Muscle layer of colon (tissue), 2 donors: ENCODE data around the gene PPDPF.
"Not testable (repeated sequence)": the region's sequence is repeated elsewhere in the genome, so short reads cannot be mapped to it uniquely, and the experiment has no call there.

Source experiments
- H3K27ac ChIP-seq: one replicate; pipeline ENCODE4 v1.7.0; 2013; ENCODE audit warnings: low read depth, mild to moderate bottlenecking, low read length, moderate library complexity
- H3K27me3 ChIP-seq, 2 donors: one replicate each; pipeline ENCODE4 v1.7.0; 2013; ENCODE audit warnings: low read length in 2 of 2, mild to moderate bottlenecking in 2 of 2; ENCODE audit not compliant: insufficient read depth in 2 of 2, control insufficient read depth in 1 of 2
- H3K36me3 ChIP-seq: one replicate; pipeline ENCODE4 v1.7.0; 2013; ENCODE audit warnings: mild to moderate bottlenecking, low read length; ENCODE audit not compliant: insufficient read depth
- H3K4me1 ChIP-seq: one replicate; pipeline ENCODE4 v1.7.0; 2013; ENCODE audit warnings: mild to moderate bottlenecking, low read length; ENCODE audit not compliant: insufficient read depth
- H3K4me3 ChIP-seq, 2 donors: one replicate each; pipeline ENCODE4 v1.7.0; 2013; ENCODE audit warnings: low read length in 2 of 2, low read depth in 1 of 2, mild to moderate bottlenecking in 1 of 2, moderate library complexity in 1 of 2
- H3K9ac ChIP-seq: one replicate; pipeline ENCODE4 v1.7.0; 2013; ENCODE audit warnings: low read length
- H3K9me3 ChIP-seq: one replicate; pipeline ENCODE4 v1.7.0; 2013; ENCODE audit warnings: mild to moderate bottlenecking, low read length
- donor health status: abdominal sarcoma.
- donor health status: Adenocarcinoma of cecum.

PPDPF gene

DNA sequence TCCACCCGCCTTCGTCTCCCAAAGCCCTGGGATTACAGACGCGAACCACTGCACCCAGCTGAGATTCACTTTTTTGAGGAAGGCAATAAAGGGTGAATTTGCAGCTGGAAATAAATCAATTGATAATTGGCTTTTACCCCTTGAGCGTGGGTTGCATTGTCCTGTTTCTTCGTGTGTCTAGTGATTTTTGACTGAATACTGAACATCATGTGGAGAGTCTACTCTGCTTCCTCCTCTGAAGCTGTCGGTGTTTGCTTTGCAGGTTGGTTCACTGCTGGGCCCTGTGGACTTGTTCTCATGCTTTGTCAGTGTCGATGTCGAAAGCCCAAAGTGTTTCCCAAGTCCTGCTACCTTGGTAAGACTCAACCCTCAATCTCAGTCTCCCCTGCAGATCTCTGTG is 15.9 kb upstream of the PPDPF start:
- H3K27ac ChIP-seq: no peak overlapping the region
- peaks cover 0 to 22% of the 10 kb centered on the region in 2 donors for H3K27me3 ChIP-seq
- no peaks in the 10 kb centered on the region for H3K4me1 ChIP-seq

GRCh38 chr20:63505281-63505680 is 15.3 kb upstream of the PPDPF start:
- Histone ChIP-seq H3K4me1 (no peaks in the 10 kb centered on the region), H3K27me3 (peaks cover 0 to 16% of the 10 kb centered on the region in 2 donors), H3K36me3 (no peaks in the 10 kb centered on the region), H3K9ac (no peak overlapping the region), H3K27ac (no peak overlapping the region), H3K4me3 (no peak overlapping the region), H3K9me3 (no peaks in the 10 kb centered on the region)

More for the DNA sequence above, 15.9 kb upstream of the PPDPF start:
- Histone ChIP-seq H3K9me3 (no peaks in the 10 kb centered on the region), H3K36me3 (no peaks in the 10 kb centered on the region), H3K4me3 (no peak overlapping the region), H3K9ac (no peak overlapping the region)

GRCh38 chr20:63505723-63506122 is 14.8 kb upstream of the PPDPF start:
- Histone ChIP-seq H3K9ac (no peak overlapping the region), H3K36me3 (no peaks in the 10 kb centered on the region), H3K4me1 (no peaks in the 10 kb centered on the region), H3K9me3 (no peaks in the 10 kb centered on the region), H3K4me3 (no peak overlapping the region), H3K27me3 (peaks cover 0 to 14% of the 10 kb centered on the region in 2 donors), H3K27ac (no peak overlapping the region)

DNA sequence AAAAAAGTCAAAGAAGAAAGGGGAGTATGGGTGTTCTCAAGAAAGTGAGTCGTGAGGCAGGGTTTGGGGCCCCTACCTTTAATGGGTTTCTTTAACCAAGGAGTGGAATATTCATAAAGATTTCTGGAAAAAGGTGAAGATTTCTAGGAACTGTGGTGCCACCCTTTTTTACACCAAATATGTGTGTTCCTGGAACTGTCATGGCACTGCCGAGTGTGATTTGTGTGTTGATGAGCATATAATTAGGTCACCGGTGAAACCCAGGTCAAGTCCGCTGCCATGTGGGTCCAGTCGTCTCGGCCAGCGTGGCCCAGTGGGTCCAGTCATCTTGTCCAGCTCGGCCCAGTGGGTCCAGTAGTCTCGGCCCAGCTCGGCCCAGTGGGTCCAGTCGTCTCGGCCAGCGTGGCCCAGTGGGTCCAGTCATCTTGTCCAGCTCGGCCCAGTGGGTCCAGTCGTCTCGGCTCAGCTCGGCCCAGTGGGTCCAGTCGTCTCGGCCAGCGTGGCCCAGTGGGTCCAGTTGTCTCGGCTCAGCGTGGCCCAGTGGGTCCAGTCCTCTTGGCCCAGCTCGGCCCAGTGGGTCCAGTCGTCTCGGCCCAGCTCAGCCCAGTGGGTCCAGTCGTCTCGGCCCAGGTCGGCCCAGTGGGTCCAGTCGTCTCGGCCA is 13.4 kb upstream of the PPDPF start:
- no peaks in the 10 kb centered on the region for H3K9me3 ChIP-seq
- H3K27ac ChIP-seq: no peak overlapping the region
- peaks cover 0 to 10% of the 10 kb centered on the region in 2 donors for H3K27me3 ChIP-seq
- H3K9ac ChIP-seq: no peak overlapping the region
- no peak overlapping the region for H3K4me3 ChIP-seq
- H3K4me1 ChIP-seq: no peaks in the 10 kb centered on the region
- no peaks in the 10 kb centered on the region for H3K36me3 ChIP-seq

DNA sequence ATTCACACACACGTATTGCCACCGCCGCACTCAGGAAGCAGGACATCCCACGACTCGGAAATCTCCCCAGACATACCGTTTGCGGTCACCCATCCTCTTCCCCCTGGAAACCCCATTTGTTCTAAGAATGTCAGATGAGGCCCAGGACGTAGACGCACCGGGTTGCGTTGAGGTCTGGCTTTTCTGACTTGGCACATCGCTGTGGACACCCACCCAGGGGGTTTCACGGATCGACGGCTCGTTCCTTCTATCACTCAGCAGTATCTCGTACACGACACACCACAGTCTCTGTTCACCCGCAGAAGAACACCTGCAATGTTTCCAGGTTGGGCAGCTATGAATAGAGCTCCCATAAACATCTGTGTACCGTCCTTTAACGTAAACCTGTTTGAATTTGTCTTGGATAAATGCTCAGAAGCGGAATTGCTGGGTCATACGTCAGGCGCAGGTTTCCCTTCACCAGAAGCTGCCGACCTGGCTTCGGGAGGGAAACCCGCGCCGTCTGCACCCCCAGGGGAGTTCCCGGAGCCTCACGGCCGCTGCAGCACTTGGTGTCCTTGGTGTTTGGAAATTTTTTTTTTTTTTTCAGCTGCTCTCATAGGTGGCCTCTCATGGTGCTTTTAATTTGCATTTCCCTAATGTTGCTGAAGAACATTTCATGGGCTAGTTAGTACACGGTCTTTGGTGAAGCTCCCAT is 12.3 kb upstream of the PPDPF start:
- no peak overlapping the region for H3K9ac ChIP-seq
- peaks cover 0 to 8% of the 10 kb centered on the region in 2 donors for H3K27me3 ChIP-seq
- no peaks in the 10 kb centered on the region for H3K36me3 ChIP-seq
- no peaks in the 10 kb centered on the region for H3K9me3 ChIP-seq
- no peak overlapping the region for H3K4me3 ChIP-seq
- no peaks in the 10 kb centered on the region for H3K4me1 ChIP-seq
- no peak overlapping the region for H3K27ac ChIP-seq

DNA sequence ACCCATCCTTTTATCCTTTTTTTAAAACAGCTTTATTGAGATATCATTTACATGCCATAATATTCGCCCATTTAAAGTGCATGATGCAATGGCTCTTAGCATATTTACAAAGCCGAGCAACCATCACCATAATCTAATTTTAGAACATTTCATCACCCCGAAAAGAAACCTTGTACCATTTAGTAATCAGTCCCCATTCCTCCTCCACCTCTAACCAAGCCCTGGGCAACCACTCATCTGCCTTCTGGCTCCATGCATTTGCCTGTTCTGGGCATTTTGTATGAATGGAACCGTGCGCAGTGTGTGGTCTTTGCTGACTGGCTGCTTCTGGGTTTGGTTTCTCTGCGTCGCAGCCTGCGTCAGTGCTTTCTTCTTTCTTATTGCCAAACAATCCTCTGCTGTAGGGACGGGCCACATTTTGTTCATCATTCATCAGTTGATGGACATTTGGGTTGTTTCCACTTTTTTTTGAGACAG is 11.4 kb upstream of the PPDPF start:
- Histone ChIP-seq H3K9me3 (no peaks in the 10 kb centered on the region), H3K27me3 (peaks cover 0 to 8% of the 10 kb centered on the region in 2 donors), H3K36me3 (no peaks in the 10 kb centered on the region), H3K4me3 (no peak overlapping the region), H3K27ac (no peak overlapping the region), H3K4me1 (no peaks in the 10 kb centered on the region), H3K9ac (no peak overlapping the region)

GRCh38 chr20:63513207-63513606 is 7.4 kb upstream of the PPDPF start:
- Histone ChIP-seq H3K27me3 (peaks cover 0 to 8% of the 10 kb centered on the region in 2 donors), H3K36me3 (no peaks in the 10 kb centered on the region), H3K27ac (no peak overlapping the region), H3K9me3 (no peaks in the 10 kb centered on the region), H3K9ac (no peak overlapping the region), H3K4me1 (no peaks in the 10 kb centered on the region), H3K4me3 (no peak overlapping the region)

DNA sequence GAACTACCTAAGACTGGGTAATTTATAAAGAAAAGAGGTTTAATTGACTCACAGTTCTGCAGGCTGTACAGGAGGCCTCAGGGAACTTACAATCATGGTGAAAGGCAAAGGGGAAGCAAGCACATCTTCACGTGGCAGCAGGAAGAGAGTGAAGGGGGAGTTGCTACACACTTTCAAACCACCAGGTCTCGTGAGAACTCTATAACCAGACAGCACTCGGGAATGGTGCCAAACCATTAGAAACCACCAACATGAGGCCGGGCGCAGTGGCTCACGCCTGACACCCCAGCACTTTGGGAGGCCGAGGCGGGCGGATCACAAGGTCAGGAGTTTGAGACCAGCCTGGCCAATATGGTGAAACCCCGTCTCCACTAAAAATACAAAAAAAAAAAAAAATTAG is 6.0 kb upstream of the PPDPF start:
- not testable (repeated sequence) for H3K4me3 ChIP-seq, H3K27ac ChIP-seq, H3K36me3 ChIP-seq, H3K4me1 ChIP-seq, H3K9ac ChIP-seq, H3K9me3 ChIP-seq
- peaks cover 0 to 11% of the 10 kb centered on the region in 2 donors for H3K27me3 ChIP-seq

DNA sequence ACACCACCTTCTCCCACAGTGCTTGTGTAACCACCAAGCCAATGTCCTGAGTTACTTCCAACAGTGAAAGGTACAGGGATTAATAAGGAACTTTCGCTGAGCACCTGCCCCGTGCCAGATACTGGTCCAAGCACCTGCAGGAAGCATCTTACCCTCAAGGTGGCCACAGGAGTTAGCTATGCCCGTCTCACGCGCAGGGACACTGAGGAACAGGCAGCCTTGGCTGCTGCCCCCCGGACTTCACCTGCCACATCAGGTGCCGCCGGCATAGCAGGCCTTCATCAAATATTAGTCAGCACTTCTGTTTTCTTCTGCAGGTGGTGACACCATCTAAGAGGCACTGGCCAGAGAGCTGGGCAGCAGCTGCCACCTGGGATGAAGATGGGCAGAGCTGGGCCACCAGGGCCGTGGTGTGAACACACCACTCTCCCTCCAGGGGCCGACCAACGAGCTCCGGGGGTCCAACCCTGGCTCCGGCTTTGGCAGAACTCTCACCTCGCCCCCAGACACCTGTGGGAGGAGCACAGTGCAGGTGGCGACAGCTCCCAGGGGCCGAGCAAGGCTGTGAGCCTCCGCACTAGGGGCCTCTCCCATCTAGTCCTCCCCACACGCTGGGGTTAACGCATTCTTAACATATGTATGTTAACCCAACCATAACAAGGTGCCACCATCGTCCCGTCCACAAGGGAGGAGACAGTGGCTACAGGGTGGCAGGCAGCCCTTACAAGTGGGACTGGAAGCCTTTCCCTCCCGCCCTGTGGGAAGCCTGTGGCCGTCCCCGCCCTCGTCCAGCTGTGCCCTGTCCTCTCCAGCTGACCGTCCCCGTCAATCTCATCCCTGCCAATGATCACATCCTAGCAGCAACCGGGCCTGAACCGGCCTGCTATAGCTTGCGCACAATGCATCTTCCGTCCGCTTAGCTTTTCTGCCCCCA is 2.9 kb upstream of the PPDPF start:
- H3K9ac ChIP-seq: no peak overlapping the region
- peaks cover 12% of the 10 kb centered on the region for H3K4me1 ChIP-seq
- H3K9me3 ChIP-seq: no peaks in the 10 kb centered on the region
- H3K36me3 ChIP-seq: peaks cover 8% of the 10 kb centered on the region
- peaks cover 0 to 6% of the 10 kb centered on the region in 2 donors for H3K27me3 ChIP-seq
- no peak overlapping the region for H3K27ac ChIP-seq
- H3K4me3 ChIP-seq: no peak overlapping the region

DNA sequence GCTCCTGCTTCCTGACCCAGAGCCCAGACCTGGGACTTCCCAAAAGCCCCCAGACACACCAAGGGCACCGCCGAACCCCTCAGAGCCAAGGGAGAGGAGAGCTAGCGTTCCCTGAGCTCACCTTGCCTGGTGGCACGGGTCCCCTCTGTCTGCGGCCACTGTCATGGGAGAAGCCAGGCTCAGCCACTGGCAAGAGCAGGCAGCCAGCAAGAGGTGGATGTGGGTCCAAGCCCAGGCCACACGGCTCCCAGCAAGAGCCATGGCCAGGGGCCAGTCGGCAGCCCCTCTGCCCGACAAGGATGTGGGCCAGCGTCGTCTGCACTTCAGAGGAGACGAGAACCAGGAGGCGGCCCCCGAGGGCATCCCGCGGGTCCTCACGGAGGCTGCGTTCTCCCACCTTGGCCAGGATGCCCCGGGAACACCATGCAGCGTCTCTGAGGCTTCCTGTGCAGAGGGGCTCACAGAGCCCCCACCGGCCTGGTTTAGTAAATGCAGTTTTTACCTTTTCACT is 2.2 kb upstream of the PPDPF start:
- Histone ChIP-seq H3K9me3 (no peaks in the 10 kb centered on the region), H3K27ac (no peak overlapping the region), H3K36me3 (peaks cover 16% of the 10 kb centered on the region), H3K4me3 (no peak overlapping the region), H3K9ac (no peak overlapping the region), H3K4me1 (peaks cover 12% of the 10 kb centered on the region), H3K27me3 (peaks cover 0 to 4% of the 10 kb centered on the region in 2 donors)
